WERI-Rb-1 (cell line): ENCODE results near the gene LRRC66.

ENCODE experiments used
- DNase-seq: peaks from one replicate; pipeline ENCODE4 v3.0.0-alpha.2; 2020
- H3K27ac ChIP-seq: fragments of 250-450 bp; sonication (Bioruptor Pico); 2 replicates; pipeline ENCODE4 v1.5.1; 2020; ENCODE audit warnings: mild to moderate bottlenecking, moderate library complexity
- H3K27me3 ChIP-seq: fragments of 250-450 bp; sonication (Bioruptor Pico); 2 replicates; pipeline ENCODE4 v1.5.1; 2021; ENCODE audit warnings: mild to moderate bottlenecking, low read depth, moderate library complexity; ENCODE audit not compliant: insufficient read depth, severe bottlenecking
- H3K36me3 ChIP-seq: fragments of 250-450 bp; sonication (Bioruptor Pico); 2 replicates; pipeline ENCODE4 v1.5.1; 2020; ENCODE audit warnings: mild to moderate bottlenecking, moderate library complexity
- H3K4me3 ChIP-seq: 2 replicates; pipeline ENCODE4 v1.5.1; 2011; ENCODE audit warnings: low read depth, mild to moderate bottlenecking, control low read depth, low read length
- H3K9me3 ChIP-seq: fragments of 250-450 bp; sonication (Bioruptor Pico); 2 replicates; pipeline ENCODE4 v1.5.1; 2021; ENCODE audit warnings: mild to moderate bottlenecking, moderate library complexity; ENCODE audit not compliant: severe bottlenecking
- CTCF ChIP-seq: IDR thresholded peaks from 2 replicates; pipeline ENCODE4 v1.5.1; 2011; ENCODE audit warnings: low read depth, mild to moderate bottlenecking, control low read depth, inconsistent platforms, low read length

The LRRC66 gene

GRCh38 chr4:52032005-52032404, 11.8 kb upstream of the LRRC66 start:
- TF ChIP-seq CTCF: no peak
- H3K36me3 ChIP-seq: peaks cover 15% of the 10 kb centered on the region
- no peaks in the 10 kb centered on the region for H3K9me3 ChIP-seq
- H3K27me3 ChIP-seq: no peaks in the 10 kb centered on the region
- H3K27ac ChIP-seq: no peak overlapping the region
- H3K4me3 ChIP-seq: no peak overlapping the region
- no peak for DNase-seq

- Histone ChIP-seq H3K27ac (no peak overlapping the region), H3K27me3 (no peaks in the 10 kb centered on the region), H3K9me3 (no peaks in the 10 kb centered on the region), H3K4me3 (no peak overlapping the region), H3K36me3 (peaks cover 20% of the 10 kb centered on the region)
- no peak for TF ChIP-seq CTCF
- DNase-seq: no peak
Measured at GRCh38 chr4:52028970-52029369, 8.8 kb upstream of the LRRC66 start.

DNA sequence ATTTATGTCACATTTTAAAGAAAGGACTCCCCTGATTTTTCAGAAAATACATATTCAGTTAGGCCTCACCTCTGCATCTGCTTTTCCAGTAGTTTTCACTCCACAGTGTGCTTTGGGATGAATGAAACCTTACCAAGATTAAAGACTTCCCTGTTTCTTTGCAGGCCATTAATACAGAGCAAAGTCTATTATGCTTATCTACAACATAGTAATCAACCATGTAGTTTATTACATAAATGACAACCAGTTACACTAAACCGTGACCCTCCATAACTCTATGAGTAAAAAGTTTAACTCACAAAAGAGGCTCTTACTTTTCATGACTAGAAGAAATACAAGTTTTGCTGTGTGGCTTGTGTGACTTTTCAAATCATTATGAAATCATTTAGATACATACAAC, 2.3 kb downstream of the LRRC66 start:
- Histone ChIP-seq H3K27ac (no peak overlapping the region), H3K36me3 (peaks cover 4% of the 10 kb centered on the region; the same call in 1 of the 2 replicates), H3K27me3 (no peaks in the 10 kb centered on the region), H3K9me3 (no peaks in the 10 kb centered on the region), H3K4me3 (no peak overlapping the region)
- DNase-seq: no peak
- no peak for TF ChIP-seq CTCF

GRCh38 chr4:52016981-52017380, 3.2 kb downstream of the LRRC66 start:
- Histone ChIP-seq H3K27me3 (no peaks in the 10 kb centered on the region), H3K27ac (no peak overlapping the region), H3K4me3 (no peak overlapping the region), H3K36me3 (no peaks in the 10 kb centered on the region), H3K9me3 (no peaks in the 10 kb centered on the region)
- DNase-seq: no peak
- TF ChIP-seq CTCF: no peak

- no peak for DNase-seq
- peak; percentile 14; the same call in 1 of the 2 replicates for TF ChIP-seq CTCF
- no peak overlapping the region for H3K27ac ChIP-seq
Measured at GRCh38 chr4:52015366-52015765, 4.8 kb downstream of the LRRC66 start.

DNA sequence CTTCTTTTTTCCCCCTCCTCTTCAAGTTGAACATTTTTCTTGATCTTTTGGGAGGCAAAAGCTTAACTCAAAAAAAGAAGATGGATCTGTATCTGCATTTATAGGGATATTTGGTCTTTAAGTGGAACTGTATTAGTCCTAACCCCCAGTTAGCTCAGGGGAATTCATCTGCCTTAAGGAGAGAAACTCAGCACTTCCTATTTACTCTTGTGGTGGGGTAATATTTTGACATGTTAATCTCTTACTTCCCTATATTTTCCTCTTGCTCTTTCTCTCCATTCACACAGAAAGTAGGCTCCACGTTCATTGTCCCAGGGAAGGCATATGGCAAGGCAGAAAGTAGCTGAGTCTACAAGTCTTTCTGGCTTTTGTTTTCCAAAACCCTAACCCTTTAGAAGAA, 5.3 kb downstream of the LRRC66 start:
- Histone ChIP-seq H3K36me3 (no peaks in the 10 kb centered on the region), H3K27me3 (no peaks in the 10 kb centered on the region), H3K27ac (no peak overlapping the region), H3K4me3 (no peak overlapping the region), H3K9me3 (no peaks in the 10 kb centered on the region)
- DNase-seq: no peak
- no peak for TF ChIP-seq CTCF

More at GRCh38 chr4:52015366-52015765, 4.8 kb downstream of the LRRC66 start:
- Histone ChIP-seq H3K27me3 (no peaks in the 10 kb centered on the region), H3K9me3 (no peaks in the 10 kb centered on the region), H3K36me3 (no peaks in the 10 kb centered on the region), H3K4me3 (no peak overlapping the region)
